HG02798 (cell line): Measurements from ENCODE around the gene VAMP8.
"Not testable (repeated sequence)": the region's sequence is repeated elsewhere in the genome, so short reads cannot be mapped to it uniquely, and the experiment has no call there.

Experiments
- ATAC-seq: cut with Tn5 transposase; IDR thresholded peaks from one replicate; pipeline ENCODE4 v1.9.1; 2021; ENCODE audit warnings: mild to moderate bottlenecking; ENCODE audit not compliant: unreplicated experiment, poor library complexity

The VAMP8 gene

GRCh38 chr2:85577386-85578242, at the start of gene VAMP8:
Gene VAMP8 (plus strand): TSS chr2:85577586. CDS start chr2:85577647, 61 bp downstream.
- peak; percentile 67 for ATAC-seq

- no peak for ATAC-seq
Measured at GRCh38 chr2:85527787-85528186, 49.6 kb upstream of the VAMP8 start.

- no peak for ATAC-seq
Measured at GRCh38 chr2:85528355-85528754, 49.0 kb upstream of the VAMP8 start.

GRCh38 chr2:85529809-85530208, 47.6 kb upstream of the VAMP8 start:
- no peak for ATAC-seq

GRCh38 chr2:85531589-85531988, 45.8 kb upstream of the VAMP8 start:
- no peak for ATAC-seq

DNA sequence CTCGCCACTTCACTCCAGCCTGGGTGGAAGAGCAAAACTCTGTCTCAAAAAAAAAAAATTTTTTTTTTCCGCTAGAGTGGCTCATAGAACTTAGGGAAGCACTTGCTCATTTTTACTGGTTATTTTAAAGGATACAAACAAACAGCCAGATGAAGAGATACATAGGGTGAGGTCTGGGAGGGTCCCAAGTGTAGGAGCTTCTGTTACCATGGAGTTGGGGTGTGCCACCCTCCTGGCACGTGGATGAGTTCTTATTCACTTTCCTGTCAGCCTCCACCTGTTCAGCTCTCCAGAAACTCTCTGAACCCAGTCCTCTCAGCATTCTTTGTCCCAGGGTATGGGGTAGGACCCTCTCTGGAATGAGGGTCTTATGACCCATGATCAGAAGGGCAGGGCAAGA, 43.3 kb upstream of the VAMP8 start:
- no peak for ATAC-seq

GRCh38 chr2:85534881-85535280, 42.5 kb upstream of the VAMP8 start:
- no peak for ATAC-seq

GRCh38 chr2:85536479-85536878, 40.9 kb upstream of the VAMP8 start:
- ATAC-seq: no peak

- no peak for ATAC-seq
Measured at GRCh38 chr2:85537600-85538506, 39.5 kb upstream of the VAMP8 start.

GRCh38 chr2:85538507-85539360, 38.7 kb upstream of the VAMP8 start, which contains the start of gene MAT2A:
Gene MAT2A (plus strand): TSS chr2:85539168. CDS start chr2:85539288, 120 bp downstream.
- ATAC-seq: peak; percentile 77

GRCh38 chr2:85539361-85540132, 37.8 kb upstream of the VAMP8 start:
- ATAC-seq: peak; percentile 45

GRCh38 chr2:85540133-85540648, 37.2 kb upstream of the VAMP8 start:
- ATAC-seq: no peak

DNA sequence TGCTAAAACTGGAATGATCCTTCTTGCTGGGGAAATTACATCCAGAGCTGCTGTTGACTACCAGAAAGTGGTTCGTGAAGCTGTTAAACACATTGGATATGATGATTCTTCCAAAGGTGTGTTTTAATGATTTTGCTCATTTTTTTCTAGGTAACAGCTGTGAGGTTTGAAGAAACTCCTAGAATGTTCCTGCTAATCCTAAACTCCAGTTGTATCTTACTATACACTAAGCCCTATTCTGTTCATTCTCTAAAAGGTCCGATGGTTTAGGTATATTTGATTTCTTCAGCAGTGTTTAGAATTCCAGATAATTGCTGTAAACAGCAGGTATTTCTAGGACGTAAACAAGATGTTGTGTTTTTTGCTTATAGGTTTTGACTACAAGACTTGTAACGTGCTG, 36.1 kb upstream of the VAMP8 start:
- no peak for ATAC-seq

GRCh38 chr2:85541753-85542457, 35.5 kb upstream of the VAMP8 start:
- ATAC-seq: no peak

GRCh38 chr2:85542777-85543176, 34.6 kb upstream of the VAMP8 start:
- ATAC-seq: no peak

- not testable (repeated sequence) for ATAC-seq
Measured at GRCh38 chr2:85544254-85544691, 33.1 kb upstream of the VAMP8 start.

GRCh38 chr2:85544915-85545779, 32.2 kb upstream of the VAMP8 start:
- ATAC-seq: not testable (repeated sequence)
